Measurements from ENCODE around the gene CYP26C1.

The CYP26C1 gene

GRCh38 chr10:93110472-93111146 lies 50.0 kb downstream of the CYP26C1 start:
- DNase-seq (ENCODE audit: low spot score) = no peak

DNA sequence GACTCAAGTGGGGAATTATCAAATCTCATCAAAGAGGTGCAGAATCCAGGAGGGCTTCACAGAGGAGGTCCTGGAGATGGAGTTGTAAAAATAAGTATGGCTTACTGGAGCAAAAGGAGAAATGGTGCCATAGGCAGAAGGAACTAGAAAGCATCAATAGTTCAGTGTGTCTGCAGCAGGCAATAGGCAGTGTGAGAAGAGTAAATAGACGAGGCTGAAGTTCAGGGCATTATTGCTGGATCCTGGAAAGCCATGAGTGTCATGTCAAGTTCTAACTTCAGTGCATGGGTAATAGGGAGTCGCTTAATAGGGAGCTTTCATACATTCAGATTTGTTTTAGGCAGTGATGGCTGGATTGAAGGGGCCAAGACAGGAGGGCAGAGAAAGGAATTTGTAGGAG lies 52.4 kb downstream of the CYP26C1 start:
- no peak for DNase-seq (ENCODE audit: low spot score)

- peak; percentile 54 for DNase-seq (ENCODE audit: low spot score)
Measured at GRCh38 chr10:93115661-93116383, 55.2 kb downstream of the CYP26C1 start.

Measured in SK-N-DZ (cell line).